Measurements from ENCODE around the gene FCN1.

FCN1 gene

DNA sequence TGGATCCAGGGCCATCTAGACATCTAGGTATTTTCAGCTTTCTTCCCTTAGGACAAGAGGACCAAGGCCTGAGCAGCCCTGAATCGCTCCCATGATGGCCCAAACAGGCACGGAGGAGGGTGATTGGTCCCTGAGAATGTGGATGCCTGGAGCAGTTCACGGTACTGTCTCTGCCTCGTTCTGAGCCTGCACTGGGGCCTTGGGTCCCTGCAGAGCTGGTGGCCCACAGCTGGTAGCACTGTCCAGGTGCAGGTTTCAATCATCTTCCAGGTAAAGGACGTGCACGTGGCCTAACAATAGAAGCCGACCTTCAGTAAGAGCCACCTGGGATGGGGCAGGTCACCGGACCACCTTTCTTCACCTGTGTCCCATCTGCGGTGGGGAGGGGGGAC is 19.4 kb upstream of the FCN1 start:
- TF ChIP-seq POLR2AphosphoS5 (IDR thresholded peaks at IDR 0.05; ENCODE audit: borderline replicate concordance, low read depth, low read length), result no peak
- no peak for TF ChIP-seq EZH2 (IDR thresholded peaks at IDR 0.05)
- no peak for TF ChIP-seq FOXP2 (optimal IDR thresholded peaks at IDR 0.05; ENCODE audit: control extremely low read depth, extremely low read length, insufficient read depth)

GRCh38 chr9:134936346-134937163 is 18.8 kb upstream of the FCN1 start:
- no peak overlapping the region for H3K9ac ChIP-seq (ENCODE audit: insufficient read length)
- DNase-seq (ENCODE audit: low read depth, low spot score), result no peak
- H3K9me3 ChIP-seq (ENCODE audit: low read depth, low read length), result no peaks in the 10 kb centered on the region
- no peak overlapping the region for H3K27ac ChIP-seq
- no peak for TF ChIP-seq POLR2AphosphoS5 (IDR thresholded peaks at IDR 0.05; ENCODE audit: borderline replicate concordance, low read depth, low read length)
- no peak for TF ChIP-seq FOXP2 (optimal IDR thresholded peaks at IDR 0.05; ENCODE audit: control extremely low read depth, extremely low read length, insufficient read depth)
- TF ChIP-seq EZH2 (IDR thresholded peaks at IDR 0.05), result no peak
- H3K4me3 ChIP-seq, result no peak overlapping the region
- H3K36me3 ChIP-seq (ENCODE audit: insufficient read depth, low read length), result no peaks in the 10 kb centered on the region

More for the DNA sequence above, 19.4 kb upstream of the FCN1 start:
- no peak overlapping the region for H3K4me3 ChIP-seq
- H3K9ac ChIP-seq (ENCODE audit: insufficient read length), result no peak overlapping the region
- H3K27ac ChIP-seq, result no peak overlapping the region
- H3K36me3 ChIP-seq (ENCODE audit: insufficient read depth, low read length), result no peaks in the 10 kb centered on the region
- DNase-seq (ENCODE audit: low read depth, low spot score), result no peak
- no peaks in the 10 kb centered on the region for H3K9me3 ChIP-seq (ENCODE audit: low read depth, low read length)

DNA sequence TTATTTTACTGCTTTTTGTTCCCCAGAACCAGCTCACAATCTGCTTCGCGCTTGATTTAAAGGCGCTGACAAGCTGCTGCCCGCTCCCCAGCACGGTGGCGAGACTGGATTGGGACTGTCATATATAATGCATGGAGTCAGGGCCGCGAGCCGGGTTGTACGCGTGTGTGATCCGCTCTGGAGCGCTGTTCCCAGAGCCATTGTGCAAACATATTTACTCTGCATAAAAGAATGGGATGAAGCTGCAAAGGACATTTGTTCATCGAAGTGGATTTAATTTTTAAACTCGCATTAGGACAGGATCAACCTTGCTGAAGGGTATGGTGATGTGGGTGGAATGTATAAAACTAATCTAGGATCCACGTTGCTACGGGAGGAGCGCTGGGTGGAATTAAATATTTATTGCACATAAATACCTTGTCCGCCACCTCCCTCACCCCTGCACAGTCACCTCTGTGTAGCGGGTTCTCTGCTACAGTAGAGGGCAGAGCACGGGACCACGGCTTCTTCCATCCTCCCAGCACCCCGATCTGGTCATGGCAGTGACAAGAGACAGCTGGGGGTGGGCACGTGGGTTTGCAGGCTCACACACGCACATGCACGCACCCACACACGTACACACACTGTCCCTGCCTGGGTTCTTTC is 18.1 kb upstream of the FCN1 start:
- TF ChIP-seq POLR2AphosphoS5 (IDR thresholded peaks at IDR 0.05; ENCODE audit: borderline replicate concordance, low read depth, low read length) (no peak), FOXP2 (optimal IDR thresholded peaks at IDR 0.05; ENCODE audit: control extremely low read depth, extremely low read length, insufficient read depth) (no peak), EZH2 (IDR thresholded peaks at IDR 0.05) (no peak)
- Histone ChIP-seq H3K9ac (ENCODE audit: insufficient read length) (peak overlapping the region; percentile 26), H3K9me3 (ENCODE audit: low read depth, low read length) (no peaks in the 10 kb centered on the region), H3K27ac (no peak overlapping the region), H3K4me3 (no peak overlapping the region), H3K36me3 (ENCODE audit: insufficient read depth, low read length) (no peaks in the 10 kb centered on the region)
- no peak for DNase-seq (ENCODE audit: low read depth, low spot score)

DNA sequence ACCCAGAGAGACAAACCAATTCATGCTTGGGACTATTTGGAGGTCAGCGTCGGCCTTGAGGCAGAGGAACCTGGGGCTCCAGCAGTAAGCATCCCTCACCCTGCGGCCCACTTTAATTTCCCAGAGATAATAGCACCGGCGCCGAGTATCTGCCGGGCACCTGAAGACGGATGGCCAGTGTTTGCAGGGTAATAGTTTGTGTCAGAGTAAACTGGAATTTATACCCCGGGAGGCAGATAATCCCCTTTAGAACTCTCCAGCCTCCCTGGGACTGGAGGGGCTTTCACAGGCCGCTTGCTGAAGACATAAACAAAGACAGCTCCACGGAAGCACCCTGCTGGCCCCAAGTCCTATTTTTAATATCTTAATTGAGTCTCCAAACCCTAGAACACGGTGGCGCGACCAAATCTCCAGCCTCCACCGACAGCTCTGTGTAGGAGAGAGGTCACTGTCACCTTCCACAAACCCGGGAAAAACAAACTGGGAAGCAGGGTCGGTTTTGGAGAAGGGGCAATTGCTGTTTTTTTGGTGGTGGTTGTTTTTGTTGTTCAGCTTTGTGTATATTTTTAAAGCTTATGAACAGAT is 17.4 kb upstream of the FCN1 start:
- Histone ChIP-seq H3K4me3 (no peak overlapping the region), H3K36me3 (ENCODE audit: insufficient read depth, low read length) (no peaks in the 10 kb centered on the region), H3K27ac (no peak overlapping the region), H3K9ac (ENCODE audit: insufficient read length) (peak overlapping the region; percentile 26), H3K9me3 (ENCODE audit: low read depth, low read length) (no peaks in the 10 kb centered on the region)
- TF ChIP-seq EZH2 (IDR thresholded peaks at IDR 0.05) (no peak), POLR2AphosphoS5 (IDR thresholded peaks at IDR 0.05; ENCODE audit: borderline replicate concordance, low read depth, low read length) (no peak), FOXP2 (optimal IDR thresholded peaks at IDR 0.05; ENCODE audit: control extremely low read depth, extremely low read length, insufficient read depth) (no peak)
- no peak for DNase-seq (ENCODE audit: low read depth, low spot score)

DNA sequence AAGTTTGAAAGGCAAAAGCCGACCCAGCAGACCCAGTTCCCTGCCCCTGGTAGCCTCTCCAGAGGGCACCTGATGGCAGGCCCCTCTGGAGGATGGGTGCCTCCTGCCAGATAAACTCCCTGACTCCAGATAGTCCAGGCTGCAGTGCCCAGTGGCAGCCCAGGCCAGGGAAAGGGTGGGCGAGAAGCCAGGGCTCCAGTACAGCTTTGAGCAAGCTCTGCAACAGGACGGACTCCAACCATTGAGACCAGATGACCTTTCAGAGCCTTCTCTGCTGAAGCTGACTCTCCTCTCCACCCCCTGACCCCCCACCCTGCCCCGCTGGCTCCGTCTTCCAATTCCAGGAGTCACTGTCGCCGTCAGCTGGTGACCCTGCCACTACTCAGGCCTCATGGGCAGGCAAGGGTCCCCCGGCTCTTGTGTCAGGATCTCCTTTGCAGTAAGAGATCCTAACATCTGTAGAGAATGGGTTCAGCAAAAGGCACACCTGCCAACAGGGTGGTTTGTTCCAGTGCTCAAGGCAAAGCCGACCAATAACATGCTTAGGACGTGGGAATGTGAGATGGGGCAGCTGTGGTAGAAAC is 15.5 kb upstream of the FCN1 start:
- Histone ChIP-seq H3K9ac (ENCODE audit: insufficient read length) (no peak overlapping the region), H3K9me3 (ENCODE audit: low read depth, low read length) (no peaks in the 10 kb centered on the region), H3K27ac (no peak overlapping the region), H3K4me3 (no peak overlapping the region), H3K36me3 (ENCODE audit: insufficient read depth, low read length) (no peaks in the 10 kb centered on the region)
- TF ChIP-seq POLR2AphosphoS5 (IDR thresholded peaks at IDR 0.05; ENCODE audit: borderline replicate concordance, low read depth, low read length) (no peak), EZH2 (IDR thresholded peaks at IDR 0.05) (no peak), FOXP2 (optimal IDR thresholded peaks at IDR 0.05; ENCODE audit: control extremely low read depth, extremely low read length, insufficient read depth) (no peak)
- DNase-seq (ENCODE audit: low read depth, low spot score), result no peak

GRCh38 chr9:134932606-134933005 is 14.9 kb upstream of the FCN1 start:
- Histone ChIP-seq H3K9me3 (ENCODE audit: low read depth, low read length) (no peaks in the 10 kb centered on the region), H3K36me3 (ENCODE audit: insufficient read depth, low read length) (no peaks in the 10 kb centered on the region), H3K9ac (ENCODE audit: insufficient read length) (no peak overlapping the region), H3K4me3 (no peak overlapping the region), H3K27ac (no peak overlapping the region)
- no peak for DNase-seq (ENCODE audit: low read depth, low spot score)
- no peak for TF ChIP-seq POLR2AphosphoS5 (IDR thresholded peaks at IDR 0.05; ENCODE audit: borderline replicate concordance, low read depth, low read length)
- no peak for TF ChIP-seq FOXP2 (optimal IDR thresholded peaks at IDR 0.05; ENCODE audit: control extremely low read depth, extremely low read length, insufficient read depth)
- no peak for TF ChIP-seq EZH2 (IDR thresholded peaks at IDR 0.05)

DNA sequence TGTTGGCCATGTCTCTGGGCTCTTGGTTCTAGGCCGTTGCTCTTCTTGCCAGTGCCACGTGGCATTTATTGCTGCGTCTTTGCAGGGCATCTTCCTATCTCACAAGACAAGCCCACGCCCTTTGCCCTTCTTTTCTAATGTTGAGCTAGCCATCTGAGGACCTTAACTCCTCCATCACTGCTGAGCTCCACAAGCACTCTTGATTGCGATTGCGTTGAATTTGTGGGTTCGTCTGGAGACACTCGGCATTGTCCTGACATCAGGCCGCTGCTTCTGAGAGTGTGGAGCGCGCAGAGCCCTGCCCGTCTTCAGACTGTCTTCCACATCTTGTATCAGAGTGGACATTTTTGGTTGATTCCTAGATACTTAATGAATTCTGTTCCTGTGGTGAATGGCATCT is 14.5 kb upstream of the FCN1 start:
- TF ChIP-seq POLR2AphosphoS5 (IDR thresholded peaks at IDR 0.05; ENCODE audit: borderline replicate concordance, low read depth, low read length) (no peak), EZH2 (IDR thresholded peaks at IDR 0.05) (no peak), FOXP2 (optimal IDR thresholded peaks at IDR 0.05; ENCODE audit: control extremely low read depth, extremely low read length, insufficient read depth) (no peak)
- Histone ChIP-seq H3K9me3 (ENCODE audit: low read depth, low read length) (no peaks in the 10 kb centered on the region), H3K27ac (no peak overlapping the region), H3K36me3 (ENCODE audit: insufficient read depth, low read length) (no peaks in the 10 kb centered on the region), H3K9ac (ENCODE audit: insufficient read length) (no peak overlapping the region), H3K4me3 (no peak overlapping the region)
- no peak for DNase-seq (ENCODE audit: low read depth, low spot score)

DNA sequence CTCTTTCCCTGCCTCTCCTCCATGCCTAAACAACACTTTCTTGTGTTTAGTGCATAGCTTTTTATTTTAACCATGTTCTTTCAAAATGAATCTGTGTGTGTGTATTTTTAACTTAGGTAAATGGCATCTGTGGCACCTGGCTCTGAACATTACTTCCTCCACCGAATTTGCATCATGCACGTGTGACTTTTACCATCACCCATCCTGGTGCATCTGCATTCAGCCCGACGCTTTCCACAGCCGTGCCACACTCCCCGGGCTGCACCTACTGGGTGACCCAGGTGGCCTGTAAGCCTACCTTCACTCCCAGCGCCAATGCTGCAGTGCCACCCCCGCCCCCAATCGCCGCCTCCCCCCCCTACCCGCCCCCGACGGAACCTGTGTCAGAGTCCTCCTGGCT is 12.7 kb upstream of the FCN1 start:
- no peak overlapping the region for H3K9ac ChIP-seq (ENCODE audit: insufficient read length)
- H3K9me3 ChIP-seq (ENCODE audit: low read depth, low read length), result no peaks in the 10 kb centered on the region
- TF ChIP-seq FOXP2 (optimal IDR thresholded peaks at IDR 0.05; ENCODE audit: control extremely low read depth, extremely low read length, insufficient read depth), result no peak
- TF ChIP-seq POLR2AphosphoS5 (IDR thresholded peaks at IDR 0.05; ENCODE audit: borderline replicate concordance, low read depth, low read length), result no peak
- TF ChIP-seq EZH2 (IDR thresholded peaks at IDR 0.05), result no peak
- H3K36me3 ChIP-seq (ENCODE audit: insufficient read depth, low read length), result no peaks in the 10 kb centered on the region
- H3K4me3 ChIP-seq, result no peak overlapping the region
- no peak for DNase-seq (ENCODE audit: low read depth, low spot score)
- H3K27ac ChIP-seq, result no peak overlapping the region

Data from SK-N-MC (cell line).